Upper lobe of left lung (tissue), 6 donors: ENCODE data around the gene NELFB. TPM values are rescaled to one million over a fixed set of nuclear protein-coding genes. Genes with fewer than 3 reads are reported as not detected.
A peak's percentile ranks its signal among the peaks of the same experiment; 100 is the strongest.

Experiments
- ATAC-seq, 2 donors: fragments of 200-7000 bp; cut with Tn5 transposase; one replicate each; pipeline ENCODE4 v1.9.1; 2022; ENCODE audit warnings: mild to moderate bottlenecking in 2 of 2, moderate library complexity in 2 of 2; ENCODE audit not compliant: low FRiP score in 2 of 2
- DNase-seq, 2 donors: peaks; one replicate each; pipeline ENCODE4 v3.0.0-alpha.2; 2019 to 2020
- H3K27ac ChIP-seq, 4 donors: fragments of 200-600 bp; sonication (generic); one replicate each; pipeline ENCODE4 v1.5.1; 2016 to 2019
- H3K27me3 ChIP-seq, 4 donors: fragments of 200-600 bp; sonication (generic); one replicate each; pipeline ENCODE4 v1.5.1; 2017 to 2019
- H3K36me3 ChIP-seq, 4 donors: fragments of 200-600 bp; sonication (generic); one replicate each; pipeline ENCODE4 v1.5.1; 2016 to 2019
- H3K4me1 ChIP-seq, 4 donors: fragments of 200-600 bp; sonication (generic); one replicate each; pipeline ENCODE4 v1.5.1; 2018 to 2019
- H3K4me3 ChIP-seq, 4 donors: fragments of 200-600 bp; sonication (generic); one replicate each; pipeline ENCODE4 v1.5.1; 2017 to 2019; ENCODE audit warnings: mild to moderate bottlenecking in 2 of 4, moderate library complexity in 1 of 4
- H3K9me3 ChIP-seq, 4 donors: fragments of 200-600 bp; sonication (generic); one replicate each; pipeline ENCODE4 v1.5.1; 2018 to 2019
- CTCF ChIP-seq, 6 experiments: fragments of 450-650 bp in 4 of 6; fragments of 200-600 bp in 2 of 6; sonication (generic) in 2 of 6; IDR thresholded peaks; one replicate each; pipeline ENCODE4 v1.5.1; 2016 to 2019; ENCODE audit warnings: antibody characterized with exemption in 6 of 6
- EP300 ChIP-seq, 4 donors: sonication (generic); formaldehyde crosslinking; IDR thresholded peaks; one replicate each; pipeline ENCODE4 v1.5.1; 2017; ENCODE audit warnings: antibody characterized with exemption in 4 of 4, control low read depth in 2 of 4
- POLR2A ChIP-seq, 4 donors: fragments of 450-650 bp; IDR thresholded peaks; one replicate each; pipeline ENCODE4 v1.5.1; 2016 to 2017; ENCODE audit warnings: antibody characterized with exemption in 4 of 4, mild to moderate bottlenecking in 2 of 4
- POLR2AphosphoS5 ChIP-seq, 2 donors: sonication (generic); formaldehyde crosslinking; IDR thresholded peaks; one replicate each; pipeline ENCODE4 v1.5.1; 2017; ENCODE audit warnings: antibody characterized with exemption in 2 of 2
- WGBS, 2 donors: methylation state at CpG; one replicate each; pipeline ENCODE4 v1.1.5; 2017 to 2018; 5-methylcytosine and 5-hydroxymethylcytosine counted together
- total RNA-seq, 6 donors: library from RNA; depleted of rRNA in 4 of 6; stranded (reverse); fragments of >200 nt in 4 of 6; gene quantifications; one replicate each; pipeline versions ENCODE4 v1.1.0 to v1.2.1, GENCODE V29; 2016 to 2021
- donor health status: DM: no; HTN: no; CAD: no; lungs with moderate emphysema.
- donor health status: DM: no; HTN: yes; CAD: no; lungs with severe emphysema.

Gene NELFB
- total RNA-seq, 6 donors from 2014 or later = 31.8 to 55.6 (median 49.8) TPM

DNA sequence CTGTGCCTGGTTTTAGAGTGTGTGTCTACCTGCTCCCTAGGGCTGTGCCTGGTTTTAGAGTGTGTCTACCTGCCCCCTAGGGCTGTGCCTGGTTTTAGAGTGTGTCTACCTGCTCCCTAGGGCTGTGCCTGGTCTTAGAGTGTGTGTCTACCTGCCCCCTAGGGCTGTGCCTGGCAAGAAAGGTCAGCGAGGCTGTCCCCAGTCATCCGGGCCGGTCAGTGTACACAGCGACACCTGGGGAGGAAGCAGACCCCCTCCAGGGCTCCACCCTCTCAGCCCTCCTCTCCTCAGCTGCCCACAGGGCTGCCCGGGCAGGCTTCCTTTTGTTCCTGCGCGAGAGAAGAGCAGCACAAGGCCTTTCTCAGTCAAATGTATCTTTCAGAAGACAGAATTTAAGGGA, 42.8 kb downstream of the NELFB start:
- H3K36me3 ChIP-seq = no peaks in the 10 kb centered on the region
- peaks cover 0 to 31% (median 9%) of the 10 kb centered on the region in 4 donors for H3K27me3 ChIP-seq
- no peak for TF ChIP-seq POLR2A (IDR thresholded peaks at IDR 0.05)
- no peak for TF ChIP-seq EP300 (IDR thresholded peaks at IDR 0.05)
- TF ChIP-seq CTCF (IDR thresholded peaks at IDR 0.05) = no peak
- TF ChIP-seq POLR2AphosphoS5 (IDR thresholded peaks at IDR 0.05) = no peak
- WGBS, 2 donors = 40 to 86% methylated on average over 3 of the region's 7 CpGs
- H3K9me3 ChIP-seq = no peaks in the 10 kb centered on the region
- DNase-seq (peak in 1 of 2 donors; percentile 30), ATAC-seq (no peak)
- H3K4me1 ChIP-seq = peaks cover 44 to 88% (median 65%) of the 10 kb centered on the region in 4 donors
- H3K4me3 ChIP-seq = peak overlapping the region in 1 of 4 donors; percentile 14
- peak overlapping the region; percentile 82 to 91 (median 88) for H3K27ac ChIP-seq

- peaks cover 0 to 31% (median 9%) of the 10 kb centered on the region in 4 donors for H3K27me3 ChIP-seq
- H3K4me1 ChIP-seq = peaks cover 48 to 90% (median 70%) of the 10 kb centered on the region in 4 donors
- no peaks in the 10 kb centered on the region for H3K36me3 ChIP-seq
- ATAC-seq (no peak), DNase-seq (peak in 1 of 2 donors; percentile 27)
- peak overlapping the region in 3 of 4 donors; percentile 57 to 67 (median 61) for H3K4me3 ChIP-seq
- H3K9me3 ChIP-seq = no peaks in the 10 kb centered on the region
- 56 to 74% methylated on average over 18 to 24 of the region's 24 CpGs for WGBS, 2 donors
- peak overlapping the region; percentile 82 to 91 (median 88) for H3K27ac ChIP-seq
- TF ChIP-seq POLR2AphosphoS5 (IDR thresholded peaks at IDR 0.05) (peak; percentile 75 to 81), POLR2A (IDR thresholded peaks at IDR 0.05) (no peak), EP300 (IDR thresholded peaks at IDR 0.05) (peak in 1 of 4 donors; percentile 10), CTCF (IDR thresholded peaks at IDR 0.05) (no peak)
These were observed 43.5 kb downstream of the NELFB start for GRCh38 chr9:137298401-137299202.

GRCh38 chr9:137299203-137299565, 44.1 kb downstream of the NELFB start:
- no peak for TF ChIP-seq CTCF (IDR thresholded peaks at IDR 0.05)
- TF ChIP-seq POLR2AphosphoS5 (IDR thresholded peaks at IDR 0.05) = no peak
- WGBS, 2 donors = 52 to 76% methylated on average over 4 to 10 of the region's 10 CpGs
- Histone ChIP-seq H3K27me3 (peaks cover 0 to 31% (median 9%) of the 10 kb centered on the region in 4 donors), H3K4me1 (peaks cover 53 to 90% (median 74%) of the 10 kb centered on the region in 4 donors), H3K27ac (peak overlapping the region; percentile 66 to 91 (median 82)), H3K4me3 (peak overlapping the region in 3 of 4 donors; percentile 57 to 67 (median 61)), H3K36me3 (no peaks in the 10 kb centered on the region), H3K9me3 (no peaks in the 10 kb centered on the region)
- DNase-seq (peak in 1 of 2 donors; percentile 66), ATAC-seq (no peak)

GRCh38 chr9:137299938-137300337, 44.8 kb downstream of the NELFB start:
- TF ChIP-seq EP300 (IDR thresholded peaks at IDR 0.05) = peak in 1 of 4 donors; percentile 53
- no peak for TF ChIP-seq CTCF (IDR thresholded peaks at IDR 0.05)
- TF ChIP-seq POLR2AphosphoS5 (IDR thresholded peaks at IDR 0.05) = peak in 1 of 2 donors; percentile 60
- H3K4me3 ChIP-seq = peak overlapping the region in 3 of 4 donors; percentile 57 to 67 (median 61)
- 34 to 39% methylated on average over 16 of the region's 16 CpGs for WGBS, 2 donors
- no peaks in the 10 kb centered on the region for H3K36me3 ChIP-seq
- no peaks in the 10 kb centered on the region for H3K9me3 ChIP-seq
- DNase-seq = no peak
- H3K4me1 ChIP-seq = peaks cover 55 to 92% (median 75%) of the 10 kb centered on the region in 4 donors
- peaks cover 0 to 31% (median 8%) of the 10 kb centered on the region in 4 donors for H3K27me3 ChIP-seq
- peak overlapping the region; percentile 66 to 91 (median 77) for H3K27ac ChIP-seq
- no peak for ATAC-seq
